Muscle layer of duodenum (tissue), 2 donors: ENCODE data around the gene LHPP.
A peak's percentile ranks its signal among the peaks of the same experiment; 100 is the strongest.
"Not testable (repeated sequence)": the region's sequence is repeated elsewhere in the genome, so short reads cannot be mapped to it uniquely, and the experiment has no call there.

Experiments used
- H3K27ac ChIP-seq: one replicate; pipeline ENCODE4 v1.7.0; 2013; ENCODE audit warnings: mild to moderate bottlenecking, low read length
- H3K27me3 ChIP-seq: one replicate; pipeline ENCODE4 v1.7.0; 2013; ENCODE audit warnings: low read depth, mild to moderate bottlenecking, control low read depth, low read length
- H3K36me3 ChIP-seq, 2 donors: one replicate each; pipeline ENCODE4 v1.7.0; 2013; ENCODE audit warnings: low read length in 2 of 2, control low read depth in 1 of 2, mild to moderate bottlenecking in 1 of 2; ENCODE audit not compliant: insufficient read depth in 2 of 2, control insufficient read depth in 1 of 2
- H3K4me1 ChIP-seq, 2 donors: one replicate each; pipeline ENCODE4 v1.7.0; 2013; ENCODE audit warnings: low read length in 2 of 2, mild to moderate bottlenecking in 2 of 2, control low read depth in 1 of 2, moderate library complexity in 1 of 2; ENCODE audit not compliant: insufficient read depth in 2 of 2, control insufficient read depth in 1 of 2
- H3K4me3 ChIP-seq, 2 donors: one replicate each; pipeline ENCODE4 v1.7.0; 2013; ENCODE audit warnings: low read length in 2 of 2, low read depth in 1 of 2, mild to moderate bottlenecking in 1 of 2
- H3K9me3 ChIP-seq, 2 donors: one replicate each; pipeline ENCODE4 v1.7.0; 2013; ENCODE audit warnings: low read length in 2 of 2, control low read depth in 1 of 2, mild to moderate bottlenecking in 1 of 2; ENCODE audit not compliant: control insufficient read depth in 1 of 2
- donor health status: healthy.

Gene LHPP

DNA sequence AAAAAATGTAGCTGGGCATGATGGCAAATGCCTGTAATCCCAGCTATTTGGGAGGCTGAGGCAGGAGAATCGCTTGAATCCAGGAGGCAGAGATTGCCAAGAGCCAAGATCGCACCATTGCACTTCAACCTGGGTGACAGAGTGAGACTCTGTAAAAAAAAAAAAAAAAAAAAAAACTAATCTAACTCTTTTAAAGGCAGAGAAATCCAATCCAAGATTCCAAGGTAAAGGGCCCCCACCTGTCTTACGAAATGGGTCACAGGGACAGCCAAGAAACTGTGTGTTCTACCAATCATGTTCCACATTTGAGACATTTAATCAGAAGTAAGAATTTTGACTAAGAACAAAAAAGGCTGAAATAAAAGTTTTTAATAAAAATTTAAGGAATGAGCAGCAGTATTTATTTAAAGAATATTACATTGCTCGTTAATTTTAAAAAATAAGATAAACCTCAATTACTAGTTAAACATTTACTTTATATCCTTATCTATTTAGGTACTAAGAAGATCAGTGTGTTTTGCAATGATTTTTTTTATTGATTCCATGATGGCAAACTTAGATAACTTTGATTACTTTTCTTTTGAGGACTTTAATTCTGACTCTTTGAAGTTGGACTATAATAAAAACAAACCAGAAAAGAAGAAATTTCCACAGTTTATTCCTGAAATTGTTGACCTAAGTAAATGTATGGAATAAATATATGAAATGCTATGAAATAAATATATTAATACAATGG, 36.2 kb upstream of the LHPP start:
- Histone ChIP-seq H3K4me3 (no peak overlapping the region), H3K36me3 (no peaks in the 10 kb centered on the region), H3K4me1 (no peaks in the 10 kb centered on the region), H3K9me3 (no peaks in the 10 kb centered on the region), H3K27me3 (no peaks in the 10 kb centered on the region), H3K27ac (no peak overlapping the region)

DNA sequence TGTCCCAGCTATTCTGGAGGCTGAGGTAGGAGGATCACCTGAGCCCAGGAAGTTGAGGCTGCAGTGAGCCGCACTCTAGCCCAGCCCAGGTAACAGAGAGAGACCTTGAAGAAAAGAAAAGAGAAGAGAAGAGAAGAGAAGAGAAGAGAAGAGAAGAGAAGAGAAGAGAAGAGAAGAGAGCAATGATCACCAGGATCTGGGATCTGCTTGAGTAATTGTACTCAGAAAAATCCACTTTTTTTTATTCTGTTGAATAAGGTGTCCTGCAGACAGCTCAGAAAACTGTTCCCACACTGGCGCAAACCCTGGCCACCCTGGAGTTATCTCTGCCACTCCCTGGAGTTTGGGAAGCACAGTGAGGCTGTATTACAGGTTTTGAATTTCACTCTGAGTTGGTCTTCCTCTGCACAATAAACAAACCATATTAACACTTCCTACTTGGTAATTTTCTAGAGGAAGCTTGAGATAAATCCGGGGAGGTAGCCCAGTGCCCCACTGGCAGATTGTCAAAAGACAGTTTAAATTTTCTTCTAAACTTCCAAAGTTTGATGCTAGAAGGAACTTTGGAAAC, 33.3 kb upstream of the LHPP start:
- H3K27ac ChIP-seq, result no peak overlapping the region
- H3K27me3 ChIP-seq, result no peaks in the 10 kb centered on the region
- H3K9me3 ChIP-seq, result no peaks in the 10 kb centered on the region
- H3K4me1 ChIP-seq, result no peaks in the 10 kb centered on the region
- H3K4me3 ChIP-seq, result no peak overlapping the region
- no peaks in the 10 kb centered on the region for H3K36me3 ChIP-seq

DNA sequence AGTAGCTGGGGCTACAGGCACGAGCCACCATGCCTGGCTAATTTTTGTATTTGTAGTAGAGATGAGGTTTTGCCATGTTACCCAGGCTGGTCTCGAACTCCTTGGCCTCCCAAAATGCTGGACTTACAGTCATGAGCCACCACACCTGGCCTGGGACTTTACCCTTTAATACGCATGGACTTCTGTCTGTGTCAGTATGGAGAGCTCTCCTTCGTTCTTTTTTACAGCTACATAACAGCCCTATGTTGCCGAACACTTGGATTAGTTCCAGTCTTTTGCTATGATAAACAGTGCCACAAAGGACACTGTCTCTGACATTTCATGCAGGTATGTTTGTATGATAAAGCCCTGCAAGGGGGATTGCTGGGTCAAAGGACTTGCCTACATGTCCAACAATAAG, 32.0 kb upstream of the LHPP start:
- Histone ChIP-seq H3K36me3 (no peaks in the 10 kb centered on the region), H3K9me3 (no peaks in the 10 kb centered on the region), H3K27ac (no peak overlapping the region), H3K27me3 (no peaks in the 10 kb centered on the region), H3K4me1 (no peaks in the 10 kb centered on the region), H3K4me3 (no peak overlapping the region)

DNA sequence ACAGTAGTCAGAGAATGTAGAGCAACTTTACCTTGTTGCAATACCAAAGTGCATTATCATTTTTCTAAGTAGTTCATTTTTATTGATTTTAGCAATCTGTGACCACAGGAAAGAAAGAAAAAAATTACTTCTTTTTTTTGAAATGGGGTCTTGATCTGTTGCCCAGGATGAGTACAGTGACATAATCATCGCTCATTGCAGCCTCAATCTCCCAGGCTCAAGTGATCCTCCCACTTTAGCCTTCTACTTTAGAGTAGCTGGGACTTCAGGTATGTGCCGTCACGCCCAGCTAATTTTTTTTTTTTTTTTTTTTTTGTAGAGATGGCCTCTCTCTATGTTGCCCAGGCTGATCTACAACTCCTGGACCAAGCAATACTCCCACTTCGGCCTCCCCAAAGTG, 31.5 kb upstream of the LHPP start:
- H3K36me3 ChIP-seq, result no peaks in the 10 kb centered on the region
- no peaks in the 10 kb centered on the region for H3K9me3 ChIP-seq
- no peaks in the 10 kb centered on the region for H3K27me3 ChIP-seq
- H3K4me3 ChIP-seq, result no peak overlapping the region
- H3K27ac ChIP-seq, result no peak overlapping the region
- H3K4me1 ChIP-seq, result no peaks in the 10 kb centered on the region

DNA sequence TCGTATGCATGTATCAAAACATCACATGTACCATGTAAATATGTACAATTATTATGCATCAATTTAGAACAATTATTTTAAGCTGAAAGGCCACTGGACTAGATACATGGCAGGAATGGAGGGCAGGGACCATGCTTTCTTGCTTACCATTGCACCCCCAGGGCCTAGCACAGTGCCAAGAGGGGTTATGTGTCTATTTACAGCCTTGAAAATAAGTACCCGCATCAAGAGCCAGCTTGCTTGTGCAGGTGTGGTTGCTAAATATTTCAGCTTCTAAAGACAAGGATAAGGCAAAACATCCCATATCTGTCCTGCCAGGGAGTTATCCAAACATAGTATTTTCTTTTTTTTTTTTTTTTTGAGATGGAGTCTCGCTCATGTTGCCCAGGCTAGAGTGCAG, 28.2 kb upstream of the LHPP start:
- H3K27me3 ChIP-seq, result no peaks in the 10 kb centered on the region
- no peaks in the 10 kb centered on the region for H3K4me1 ChIP-seq
- H3K27ac ChIP-seq, result no peak overlapping the region
- no peaks in the 10 kb centered on the region for H3K36me3 ChIP-seq
- H3K9me3 ChIP-seq, result no peaks in the 10 kb centered on the region
- H3K4me3 ChIP-seq, result no peak overlapping the region

DNA sequence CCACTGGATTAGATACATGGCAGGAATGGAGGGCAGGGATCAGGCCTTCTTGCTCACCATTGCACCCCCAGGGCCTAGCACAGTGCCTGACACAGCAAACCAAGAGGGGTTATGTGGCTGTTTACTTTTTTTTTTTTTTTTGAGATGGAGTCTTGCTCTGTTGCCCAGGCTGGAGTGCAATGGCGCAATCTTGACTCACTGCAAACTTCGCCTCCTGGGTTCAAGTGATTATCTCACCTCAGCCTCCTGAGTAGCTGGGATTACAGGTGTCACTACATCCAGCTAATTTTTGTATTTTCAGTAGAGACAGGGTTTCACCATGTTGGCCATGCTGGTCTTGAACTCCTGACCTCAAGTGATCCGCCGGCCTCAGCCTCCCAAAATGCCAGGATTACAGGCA, 25.9 kb upstream of the LHPP start:
- not testable (repeated sequence) for H3K4me1 ChIP-seq, H3K9me3 ChIP-seq, H3K27ac ChIP-seq, H3K4me3 ChIP-seq, H3K36me3 ChIP-seq, H3K27me3 ChIP-seq

DNA sequence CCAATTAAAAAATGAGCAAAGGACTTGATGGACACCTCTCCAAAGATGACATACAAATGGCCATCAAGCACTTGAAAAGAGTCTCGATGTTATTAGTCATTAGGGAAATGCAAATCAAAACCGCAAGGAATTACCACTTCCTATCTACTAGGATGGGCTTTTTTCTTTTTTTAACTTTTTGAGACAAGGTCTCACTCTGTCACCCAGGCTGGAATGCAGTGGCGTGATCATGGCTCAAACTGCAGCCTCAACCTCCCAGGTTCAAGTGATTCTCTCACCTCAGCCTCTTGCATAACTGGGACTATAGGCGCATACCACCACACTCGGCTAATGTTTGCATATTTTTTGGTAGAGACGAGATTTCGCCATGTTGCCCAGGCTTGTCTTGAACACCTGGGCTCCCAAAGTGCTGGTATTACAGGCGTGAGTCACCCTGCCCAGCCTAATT, 25.4 kb upstream of the LHPP start:
- Histone ChIP-seq H3K4me3 (no peak overlapping the region), H3K27me3 (no peaks in the 10 kb centered on the region), H3K4me1 (no peaks in the 10 kb centered on the region), H3K27ac (no peak overlapping the region), H3K36me3 (no peaks in the 10 kb centered on the region), H3K9me3 (no peaks in the 10 kb centered on the region)

DNA sequence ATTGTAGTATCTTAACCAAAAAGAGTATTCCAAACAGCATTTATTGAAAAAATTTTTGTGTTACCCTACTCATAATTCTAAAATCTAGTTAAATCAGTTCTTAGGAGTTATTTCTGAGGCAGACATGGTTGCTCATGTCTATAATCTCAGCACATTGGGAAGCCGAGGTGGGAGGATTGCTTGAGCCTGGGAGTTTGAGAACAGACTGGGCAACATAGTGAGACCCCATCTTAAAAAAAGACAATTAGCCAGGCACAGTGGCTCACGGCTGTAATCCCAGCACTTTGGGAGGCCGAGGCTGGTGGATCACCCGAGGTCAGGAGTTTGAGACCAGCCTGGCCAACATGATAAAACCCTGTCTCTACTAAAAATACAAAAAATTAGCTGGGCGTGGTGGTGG, 19.9 kb upstream of the LHPP start:
- peaks cover 11% of the 10 kb centered on the region for H3K27me3 ChIP-seq
- not testable (repeated sequence) for H3K4me1 ChIP-seq, H3K9me3 ChIP-seq, H3K4me3 ChIP-seq, H3K36me3 ChIP-seq, H3K27ac ChIP-seq

DNA sequence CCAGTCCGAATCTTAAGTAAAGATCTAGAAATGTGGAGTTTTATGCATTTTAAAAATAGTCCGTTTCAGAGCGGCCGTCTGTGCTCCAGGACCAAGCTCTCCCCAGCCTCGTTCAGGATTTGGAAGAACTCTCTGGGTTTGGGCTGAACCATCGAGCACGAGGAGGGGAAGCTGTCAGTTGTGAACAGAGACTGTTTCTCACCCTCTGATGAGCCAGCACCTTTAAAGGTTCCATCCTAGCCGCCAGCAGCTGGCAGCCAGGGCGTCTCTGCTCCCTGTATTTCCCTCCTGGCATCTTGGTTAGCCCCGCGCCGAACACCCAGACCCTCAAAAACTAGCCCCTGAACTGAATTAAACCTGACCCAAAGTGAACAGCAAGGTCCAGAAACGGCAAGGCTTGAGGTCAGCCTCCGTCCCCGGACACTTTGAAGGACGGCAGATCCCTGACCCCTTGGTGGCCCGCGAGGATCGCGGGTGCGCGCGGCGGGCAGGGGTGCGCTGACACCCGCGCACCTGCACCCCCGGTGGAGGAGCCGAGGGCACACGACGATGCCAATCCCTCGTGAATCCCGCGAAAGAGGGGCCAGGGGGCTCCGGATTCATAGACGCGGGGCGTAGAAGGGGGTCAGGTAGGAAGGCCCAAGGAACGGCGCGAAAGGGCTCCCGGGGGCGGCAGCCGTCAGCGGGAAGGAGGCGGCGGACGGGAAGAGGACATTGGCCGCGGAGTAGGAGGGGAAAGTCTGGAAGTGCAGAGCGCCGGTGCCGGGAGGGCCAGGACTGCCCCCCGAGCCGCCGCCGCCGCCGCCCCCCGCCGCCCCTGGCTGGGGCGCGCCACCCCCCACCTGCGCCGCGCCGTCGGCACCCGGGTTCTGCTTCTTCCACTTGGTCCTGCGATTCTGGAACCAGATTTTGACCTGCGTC, 14.5 kb upstream of the LHPP start:
- Histone ChIP-seq H3K27ac (no peak overlapping the region), H3K9me3 (no peaks in the 10 kb centered on the region), H3K4me1 (peaks cover 0 to 36% of the 10 kb centered on the region in 2 donors), H3K4me3 (peak overlapping the region in 1 of 2 donors; percentile 37), H3K36me3 (no peaks in the 10 kb centered on the region), H3K27me3 (peaks cover 38% of the 10 kb centered on the region)

DNA sequence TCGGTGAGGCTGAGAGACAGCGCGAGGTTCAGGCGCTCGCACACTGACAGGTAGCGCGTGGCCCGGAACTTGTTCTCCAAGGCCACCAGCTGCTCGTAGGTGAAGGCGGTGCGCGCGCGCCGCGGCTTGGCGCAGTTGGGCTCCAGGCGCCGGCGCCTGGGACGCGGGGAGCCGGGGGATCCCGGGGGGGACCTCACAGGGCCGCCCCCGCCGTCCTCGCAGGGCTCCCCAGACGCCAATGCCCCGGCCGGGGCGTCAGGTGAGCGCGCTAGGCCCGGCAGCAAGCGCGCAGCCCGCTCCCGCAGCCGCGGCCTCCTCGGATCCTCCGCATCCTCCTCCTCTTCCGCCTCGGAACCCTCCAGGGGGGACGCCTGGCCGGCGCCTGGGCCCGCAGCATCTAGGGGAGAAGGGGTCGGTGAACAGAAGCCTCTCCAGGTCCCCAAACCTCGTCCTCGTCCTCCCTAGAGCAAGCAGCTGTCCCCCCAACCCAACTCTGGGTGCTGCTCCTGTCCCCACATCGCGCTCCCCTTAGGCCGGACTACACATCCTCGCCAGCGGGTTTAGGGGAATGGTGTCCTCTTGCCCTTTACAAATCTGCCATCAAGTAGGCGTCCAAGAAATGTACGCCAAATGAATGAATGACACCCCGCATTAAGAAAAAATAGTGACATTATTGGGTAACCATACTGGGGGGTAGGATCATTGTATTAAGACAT, 13.7 kb upstream of the LHPP start:
- no peak overlapping the region for H3K27ac ChIP-seq
- peaks cover 0 to 36% of the 10 kb centered on the region in 2 donors for H3K4me1 ChIP-seq
- H3K36me3 ChIP-seq, result no peaks in the 10 kb centered on the region
- peak overlapping the region in 1 of 2 donors; percentile 37 for H3K4me3 ChIP-seq
- no peaks in the 10 kb centered on the region for H3K9me3 ChIP-seq
- H3K27me3 ChIP-seq, result peaks cover 38% of the 10 kb centered on the region

DNA sequence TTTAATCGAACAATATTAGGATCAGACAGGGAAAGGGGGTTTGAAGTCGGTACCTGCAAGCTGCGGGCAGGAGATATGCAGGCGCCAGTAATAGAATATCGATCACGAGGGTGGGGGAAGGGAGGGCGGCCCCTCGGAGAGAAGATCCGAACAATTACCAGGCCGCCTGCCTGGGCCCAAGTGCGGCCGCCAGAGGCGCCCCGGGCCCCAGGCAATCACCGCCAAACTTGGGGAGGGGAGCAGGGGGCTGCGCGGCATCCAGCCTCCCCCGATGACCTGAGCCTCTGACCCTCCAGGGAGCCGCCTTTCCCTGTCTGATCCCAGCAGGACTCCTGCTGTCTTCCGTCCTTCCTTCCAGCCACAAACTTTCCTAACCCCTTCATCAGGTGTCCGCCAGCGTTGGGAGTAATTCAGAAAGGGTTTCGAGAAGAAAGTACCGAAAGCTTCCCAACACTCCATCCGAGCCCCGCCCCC, 12.9 kb upstream of the LHPP start:
- no peaks in the 10 kb centered on the region for H3K9me3 ChIP-seq
- H3K36me3 ChIP-seq, result no peaks in the 10 kb centered on the region
- no peak overlapping the region for H3K4me3 ChIP-seq
- peaks cover 38% of the 10 kb centered on the region for H3K27me3 ChIP-seq
- peaks cover 0 to 36% of the 10 kb centered on the region in 2 donors for H3K4me1 ChIP-seq
- H3K27ac ChIP-seq, result no peak overlapping the region
